OCI-LY1 (cell line): ENCODE data around the gene PIGB.

Source experiments
- EZH2 ChIP-seq: fragments of 200-600 bp; sonication (generic), shearing (Covaris generic); IDR thresholded peaks from 2 replicates; pipeline ENCODE4 v1.8.0; 2017; ENCODE audit warnings: borderline replicate concordance, mixed run types, mild to moderate bottlenecking, antibody characterized with exemption, low read length, moderate library complexity, mixed read lengths
- TF ChIP-seq, protein P1 (sequence below): fragments of 200-600 bp; sonication (generic), shearing (Covaris generic); IDR thresholded peaks from 2 replicates; pipeline ENCODE4 v1.5.1; 2017; ENCODE audit warnings: mild to moderate bottlenecking, antibody characterized with exemption, low read length, moderate library complexity, mixed read lengths

DNA sequence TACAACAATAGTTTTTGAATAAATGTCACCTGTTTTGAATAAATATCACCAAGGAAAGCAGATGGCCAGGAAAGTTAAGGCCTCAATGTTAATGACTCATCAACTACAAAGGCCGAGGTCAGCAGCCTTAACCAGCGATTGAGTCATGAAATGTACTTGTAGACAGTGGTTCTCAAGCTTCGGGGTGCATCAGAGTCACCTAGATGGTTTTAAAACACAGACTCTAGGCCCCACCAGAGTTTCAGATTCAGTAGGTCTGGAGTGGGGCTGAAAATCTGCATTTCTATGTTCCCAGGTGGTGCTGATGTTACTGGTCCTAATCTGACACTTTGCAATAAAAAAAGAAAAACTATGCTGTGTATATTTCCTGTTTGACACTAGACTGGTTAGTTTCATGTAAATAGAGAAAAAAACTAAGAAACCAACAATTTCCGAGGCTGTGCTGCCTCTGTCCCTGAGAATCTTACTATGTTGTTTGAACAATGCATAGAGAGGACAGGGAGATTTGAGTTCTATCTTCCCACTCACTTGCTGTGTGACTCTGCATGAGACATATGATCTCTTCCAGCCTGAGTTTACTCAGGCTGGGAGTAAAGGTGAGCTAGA, 39.2 kb upstream of the PIGB start:
- TF ChIP-seq, protein P1, sequence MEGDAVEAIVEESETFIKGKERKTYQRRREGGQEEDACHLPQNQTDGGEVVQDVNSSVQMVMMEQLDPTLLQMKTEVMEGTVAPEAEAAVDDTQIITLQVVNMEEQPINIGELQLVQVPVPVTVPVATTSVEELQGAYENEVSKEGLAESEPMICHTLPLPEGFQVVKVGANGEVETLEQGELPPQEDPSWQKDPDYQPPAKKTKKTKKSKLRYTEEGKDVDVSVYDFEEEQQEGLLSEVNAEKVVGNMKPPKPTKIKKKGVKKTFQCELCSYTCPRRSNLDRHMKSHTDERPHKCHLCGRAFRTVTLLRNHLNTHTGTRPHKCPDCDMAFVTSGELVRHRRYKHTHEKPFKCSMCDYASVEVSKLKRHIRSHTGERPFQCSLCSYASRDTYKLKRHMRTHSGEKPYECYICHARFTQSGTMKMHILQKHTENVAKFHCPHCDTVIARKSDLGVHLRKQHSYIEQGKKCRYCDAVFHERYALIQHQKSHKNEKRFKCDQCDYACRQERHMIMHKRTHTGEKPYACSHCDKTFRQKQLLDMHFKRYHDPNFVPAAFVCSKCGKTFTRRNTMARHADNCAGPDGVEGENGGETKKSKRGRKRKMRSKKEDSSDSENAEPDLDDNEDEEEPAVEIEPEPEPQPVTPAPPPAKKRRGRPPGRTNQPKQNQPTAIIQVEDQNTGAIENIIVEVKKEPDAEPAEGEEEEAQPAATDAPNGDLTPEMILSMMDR, result no peak
- no peak for TF ChIP-seq EZH2
